ENCODE results near the gene ENOX1. TPM values are rescaled to one million over a fixed set of nuclear protein-coding genes. Genes with fewer than 3 reads are reported as not detected.
A peak's percentile ranks its signal among the peaks of the same experiment; 100 is the strongest.

The ENOX1 gene
- total RNA-seq, 1 donor from 2014 or later, result 1.1 TPM

DNA sequence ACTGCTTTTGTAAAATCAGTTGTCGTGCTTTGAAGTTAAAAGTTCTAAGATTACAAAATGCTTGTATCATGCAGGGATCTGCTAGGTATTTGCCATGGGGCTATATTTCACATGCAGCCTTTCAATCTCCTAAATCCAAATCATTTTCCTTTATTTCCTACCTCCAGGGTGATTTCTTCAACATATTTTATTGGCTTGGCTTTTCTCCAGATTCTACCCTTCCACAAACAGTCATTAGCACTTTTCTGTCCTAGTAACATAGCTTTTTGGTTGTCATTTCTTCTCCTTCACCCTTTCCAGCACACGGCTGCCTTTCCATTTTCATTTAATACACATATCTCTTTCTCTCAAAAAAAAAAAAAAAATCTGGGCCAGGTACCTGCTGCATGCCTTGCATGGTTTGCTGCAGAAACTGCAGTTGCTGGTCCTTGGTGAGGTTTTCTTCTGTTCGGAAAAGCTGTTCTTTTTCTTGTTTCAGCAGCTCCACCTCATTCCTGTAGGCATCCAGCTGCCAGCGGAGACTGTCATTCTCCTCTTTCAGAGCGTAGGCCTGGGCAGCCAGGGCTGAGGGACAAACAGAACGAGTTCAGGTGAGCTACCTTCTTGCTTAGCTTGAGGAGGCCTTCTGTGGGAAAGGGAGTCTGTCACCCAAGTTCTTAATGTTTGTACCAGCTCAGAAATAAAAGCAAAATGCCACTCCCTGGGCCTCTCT is 488.6 kb downstream of the ENOX1 start:
- Histone ChIP-seq H3K36me3 (no peaks in the 10 kb centered on the region), H3K79me2 (ENCODE audit: low read depth) (no peaks in the 10 kb centered on the region), H3K4me2 (no peak overlapping the region), H3K27ac (no peak overlapping the region), H4K20me1 (ENCODE audit: low read depth) (no peaks in the 10 kb centered on the region), H3K4me1 (no peaks in the 10 kb centered on the region), H2AFZ (replicated peaks) (peak overlapping the region; percentile 35), H3K9ac (no peak overlapping the region), H3K4me3 (no peak overlapping the region), H3K27me3 (no peaks in the 10 kb centered on the region), H3F3A (ENCODE audit: low read depth) (no peaks in the 10 kb centered on the region), H3K9me3 (ENCODE audit: low read depth) (no peaks in the 10 kb centered on the region)
- no peak overlapping the region for H3K4me3 Mint-ChIP-seq
- TF ChIP-seq, protein P1, sequence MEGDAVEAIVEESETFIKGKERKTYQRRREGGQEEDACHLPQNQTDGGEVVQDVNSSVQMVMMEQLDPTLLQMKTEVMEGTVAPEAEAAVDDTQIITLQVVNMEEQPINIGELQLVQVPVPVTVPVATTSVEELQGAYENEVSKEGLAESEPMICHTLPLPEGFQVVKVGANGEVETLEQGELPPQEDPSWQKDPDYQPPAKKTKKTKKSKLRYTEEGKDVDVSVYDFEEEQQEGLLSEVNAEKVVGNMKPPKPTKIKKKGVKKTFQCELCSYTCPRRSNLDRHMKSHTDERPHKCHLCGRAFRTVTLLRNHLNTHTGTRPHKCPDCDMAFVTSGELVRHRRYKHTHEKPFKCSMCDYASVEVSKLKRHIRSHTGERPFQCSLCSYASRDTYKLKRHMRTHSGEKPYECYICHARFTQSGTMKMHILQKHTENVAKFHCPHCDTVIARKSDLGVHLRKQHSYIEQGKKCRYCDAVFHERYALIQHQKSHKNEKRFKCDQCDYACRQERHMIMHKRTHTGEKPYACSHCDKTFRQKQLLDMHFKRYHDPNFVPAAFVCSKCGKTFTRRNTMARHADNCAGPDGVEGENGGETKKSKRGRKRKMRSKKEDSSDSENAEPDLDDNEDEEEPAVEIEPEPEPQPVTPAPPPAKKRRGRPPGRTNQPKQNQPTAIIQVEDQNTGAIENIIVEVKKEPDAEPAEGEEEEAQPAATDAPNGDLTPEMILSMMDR (IDR thresholded peaks at IDR 0.05), result no peak
- TF ChIP-seq EZH2phosphoT487 (IDR thresholded peaks at IDR 0.05) (no peak), EZH2 (IDR thresholded peaks at IDR 0.05) (no peak)
- H3K4me1 Mint-ChIP-seq, result peaks cover 27% of the 10 kb centered on the region
- no peaks in the 10 kb centered on the region for H3K9me3 Mint-ChIP-seq
- H3K27ac Mint-ChIP-seq, result no peak overlapping the region
- no peak for DNase-seq (ENCODE audit: low spot score)
- H3K36me3 Mint-ChIP-seq, result no peaks in the 10 kb centered on the region
- no peaks in the 10 kb centered on the region for H3K27me3 Mint-ChIP-seq (ENCODE audit: insufficient read depth, low read depth)

- TF ChIP-seq EZH2 (IDR thresholded peaks at IDR 0.05) (no peak), EZH2phosphoT487 (IDR thresholded peaks at IDR 0.05) (no peak)
- TF ChIP-seq, protein P1 (IDR thresholded peaks at IDR 0.05), result no peak
- no peaks in the 10 kb centered on the region for H3F3A ChIP-seq (ENCODE audit: low read depth)
- no peaks in the 10 kb centered on the region for H3K9me3 ChIP-seq (ENCODE audit: low read depth)
- Mint-ChIP-seq H3K4me1 (peaks cover 19% of the 10 kb centered on the region), H3K9me3 (no peaks in the 10 kb centered on the region), H3K36me3 (no peaks in the 10 kb centered on the region), H3K27ac (no peak overlapping the region), H3K4me3 (no peak overlapping the region), H3K27me3 (ENCODE audit: insufficient read depth, low read depth) (no peaks in the 10 kb centered on the region)
- no peak overlapping the region for H3K27ac ChIP-seq
- no peak overlapping the region for H3K4me2 ChIP-seq
- H3K79me2 ChIP-seq (ENCODE audit: low read depth), result no peaks in the 10 kb centered on the region
- no peaks in the 10 kb centered on the region for H3K36me3 ChIP-seq
- no peak overlapping the region for H3K9ac ChIP-seq
- H2AFZ ChIP-seq (replicated peaks), result no peak overlapping the region
- H3K27me3 ChIP-seq, result no peaks in the 10 kb centered on the region
- H3K4me1 ChIP-seq, result no peaks in the 10 kb centered on the region
- DNase-seq (ENCODE audit: low spot score), result no peak
- no peak overlapping the region for H3K4me3 ChIP-seq
- no peaks in the 10 kb centered on the region for H4K20me1 ChIP-seq (ENCODE audit: low read depth)
These were observed 490.8 kb downstream of the ENOX1 start for GRCh38 chr13:43295825-43296564.

GRCh38 chr13:43295321-43295720 is 491.5 kb downstream of the ENOX1 start:
- no peaks in the 10 kb centered on the region for H4K20me1 ChIP-seq (ENCODE audit: low read depth)
- no peak overlapping the region for H3K4me3 ChIP-seq
- H3K4me1 Mint-ChIP-seq, result peaks cover 19% of the 10 kb centered on the region
- no peak overlapping the region for H2AFZ ChIP-seq (replicated peaks)
- H3F3A ChIP-seq (ENCODE audit: low read depth), result no peaks in the 10 kb centered on the region
- no peaks in the 10 kb centered on the region for H3K79me2 ChIP-seq (ENCODE audit: low read depth)
- no peak overlapping the region for H3K4me2 ChIP-seq
- no peak overlapping the region for H3K9ac ChIP-seq
- no peaks in the 10 kb centered on the region for H3K36me3 ChIP-seq
- H3K27ac Mint-ChIP-seq, result no peak overlapping the region
- H3K4me3 Mint-ChIP-seq, result no peak overlapping the region
- no peak for DNase-seq (ENCODE audit: low spot score)
- no peaks in the 10 kb centered on the region for H3K27me3 ChIP-seq
- H3K9me3 Mint-ChIP-seq, result no peaks in the 10 kb centered on the region
- no peaks in the 10 kb centered on the region for H3K27me3 Mint-ChIP-seq (ENCODE audit: insufficient read depth, low read depth)
- H3K9me3 ChIP-seq (ENCODE audit: low read depth), result no peaks in the 10 kb centered on the region
- H3K27ac ChIP-seq, result no peak overlapping the region
- H3K4me1 ChIP-seq, result no peaks in the 10 kb centered on the region
- no peak for TF ChIP-seq EZH2phosphoT487 (IDR thresholded peaks at IDR 0.05)
- TF ChIP-seq EZH2 (IDR thresholded peaks at IDR 0.05), result no peak
- TF ChIP-seq, protein P1 (IDR thresholded peaks at IDR 0.05), result no peak
- H3K36me3 Mint-ChIP-seq, result no peaks in the 10 kb centered on the region
